Inflammatory macrophage treated with lipopolysaccharide for 4 hours (primary cell): ENCODE results near the gene GPATCH4.
"Not testable (repeated sequence)": the region's sequence is repeated elsewhere in the genome, so short reads cannot be mapped to it uniquely, and the experiment has no call there.

Experiments
- DNase-seq: peaks from one replicate; pipeline ENCODE4 v3.0.0-alpha.2; 2020

The GPATCH4 gene

DNA sequence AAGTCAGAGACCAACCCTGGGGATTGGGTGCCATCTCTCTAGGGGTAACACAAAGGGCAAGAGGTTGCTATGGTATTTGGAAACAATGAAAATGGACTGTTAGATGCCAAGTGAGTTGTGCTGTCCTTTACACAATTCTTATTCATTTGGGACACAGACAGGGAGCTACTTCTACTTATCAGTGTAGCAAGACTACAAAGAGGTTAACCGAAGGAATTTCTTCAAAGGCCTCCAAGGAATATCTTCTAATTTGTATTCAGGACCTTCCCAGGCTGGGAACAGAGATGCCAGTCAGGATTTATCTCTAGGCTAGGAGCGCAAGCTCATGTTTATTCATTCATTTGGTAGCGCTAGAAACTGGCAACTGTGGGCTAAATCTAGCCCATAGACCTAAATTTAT lies 7.1 kb downstream of the GPATCH4 start:
- DNase-seq = no peak

- DNase-seq = no peak
Observed at GRCh38 chr1:156593661-156593989, 7.7 kb downstream of the GPATCH4 start.

DNA sequence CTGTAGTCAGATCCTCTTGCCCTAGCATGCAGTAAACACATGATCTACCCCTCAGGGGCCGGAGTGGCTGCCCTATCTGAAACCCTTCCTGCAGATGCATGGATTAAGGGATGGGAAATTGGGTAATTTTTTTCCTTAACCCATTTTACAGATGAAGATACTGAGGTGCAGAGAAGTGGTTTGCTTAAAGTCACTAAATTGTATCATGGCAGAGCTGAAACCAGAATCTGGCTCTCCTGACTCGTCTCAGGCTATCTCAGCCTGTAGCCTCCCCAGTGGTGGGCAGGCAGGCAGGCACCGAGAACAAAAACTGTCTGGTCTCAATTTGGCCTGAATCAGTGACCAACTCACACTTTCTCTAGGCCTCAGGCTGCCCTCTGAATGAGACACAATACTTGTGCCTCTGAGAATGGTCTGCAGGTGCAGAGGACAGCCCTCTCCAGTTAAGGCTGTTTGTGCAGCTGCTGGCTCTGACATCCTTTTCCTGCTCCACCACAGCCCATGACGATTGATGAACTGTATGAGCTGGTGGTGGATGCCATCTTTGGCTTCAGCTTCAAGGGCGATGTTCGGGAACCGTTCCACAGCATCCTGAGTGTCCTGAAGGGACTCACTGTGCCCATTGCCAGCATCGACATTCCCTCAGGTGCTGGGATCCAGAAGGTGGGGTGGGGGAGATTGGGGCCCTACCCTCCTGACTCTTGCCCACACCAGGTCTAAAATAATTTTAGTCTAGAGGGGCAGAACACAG lies 8.2 kb downstream of the GPATCH4 start:
- no peak for DNase-seq

GRCh38 chr1:156592158-156592909 lies 8.9 kb downstream of the GPATCH4 start:
- DNase-seq = no peak

DNA sequence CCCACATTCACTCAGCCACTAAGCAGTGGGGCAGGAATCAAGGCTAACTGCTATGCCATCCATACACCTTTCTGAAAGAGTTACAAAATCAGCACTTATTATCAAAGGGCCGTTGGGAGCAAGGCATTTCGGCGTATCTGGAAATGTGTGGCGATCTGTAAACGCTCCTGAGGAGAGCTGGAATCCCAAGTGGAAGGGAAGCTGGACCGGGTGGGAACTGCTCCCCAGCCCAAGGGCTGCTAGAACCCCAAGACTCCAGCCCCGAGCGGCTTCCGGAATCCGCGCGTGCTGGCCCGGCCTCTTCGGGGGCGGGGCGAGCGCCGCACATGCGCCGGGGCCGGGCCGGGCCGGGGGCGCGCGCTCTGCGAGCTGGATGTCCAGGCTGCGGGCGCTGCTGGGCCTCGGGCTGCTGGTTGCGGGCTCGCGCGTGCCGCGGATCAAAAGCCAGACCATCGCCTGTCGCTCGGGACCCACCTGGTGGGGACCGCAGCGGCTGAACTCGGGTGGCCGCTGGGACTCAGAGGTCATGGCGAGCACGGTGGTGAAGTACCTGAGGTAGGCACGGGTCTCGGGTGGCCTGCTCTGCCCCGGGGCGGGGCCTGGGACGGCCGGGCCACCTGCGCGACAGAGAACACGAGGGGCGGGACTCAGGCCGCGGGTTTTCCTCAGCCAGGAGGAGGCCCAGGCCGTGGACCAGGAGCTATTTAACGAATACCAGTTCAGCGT lies 9.7 kb downstream of the GPATCH4 start, which contains the start of gene NAXE:
NAXE (plus strand) TSS at position 345 of the 726 bp plus-strand sequence; CDS start at position 374, 29 bp downstream.
- peak; percentile 63 for DNase-seq

DNA sequence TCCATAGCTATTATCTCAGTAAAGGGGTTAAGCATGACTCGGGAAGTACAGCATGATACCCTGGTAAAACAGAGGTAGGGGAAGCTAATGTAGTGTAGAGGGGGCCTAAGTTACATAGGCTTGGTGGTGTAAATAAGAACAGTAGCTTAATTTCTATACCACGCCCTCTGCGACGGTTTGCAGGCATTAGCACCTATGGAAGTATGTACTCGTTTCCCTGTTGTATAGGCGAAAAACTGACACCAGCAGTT lies 10.2 kb downstream of the GPATCH4 start:
- DNase-seq = no peak

- no peak for DNase-seq
Observed at GRCh38 chr1:156590326-156591180, 10.7 kb downstream of the GPATCH4 start.

DNA sequence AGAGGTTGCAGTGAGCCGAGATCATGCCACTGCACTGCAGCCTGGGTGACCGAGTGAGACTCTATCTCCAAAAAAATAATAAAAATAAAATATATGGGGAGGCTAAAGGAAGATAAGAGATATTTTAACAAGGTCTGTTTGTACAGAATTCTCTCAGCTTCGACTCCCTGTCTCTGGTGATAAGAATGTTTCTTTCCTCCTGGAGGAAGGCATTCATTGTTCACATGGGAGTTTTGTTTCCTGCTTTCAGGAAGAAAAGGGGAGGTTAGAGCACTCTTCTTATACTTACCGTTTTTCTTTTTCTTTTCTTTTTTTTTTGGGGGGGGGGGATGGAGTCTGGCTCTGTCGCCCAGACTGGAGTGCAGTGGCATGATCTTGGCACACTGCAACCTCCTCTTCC lies 11.7 kb downstream of the GPATCH4 start:
- DNase-seq = no peak

DNA sequence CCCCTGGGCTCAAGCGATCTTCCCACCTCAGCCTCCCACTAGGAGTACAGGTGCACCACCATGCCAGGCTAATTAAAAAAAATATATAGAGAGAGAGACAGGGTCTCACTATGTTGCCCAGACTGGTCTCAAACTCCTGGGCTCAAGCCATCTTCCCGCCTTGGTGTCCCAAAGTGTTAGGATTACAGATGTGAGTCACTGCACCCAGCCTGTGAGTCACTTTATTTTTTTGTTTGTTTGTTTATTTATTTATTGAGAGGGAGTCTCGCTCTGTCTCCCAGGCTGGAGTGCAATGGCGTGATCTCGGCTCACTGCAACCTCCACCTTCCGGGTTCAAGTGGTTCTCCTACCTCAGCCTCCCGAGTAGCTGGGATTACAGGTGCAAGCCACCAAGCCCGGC lies 13.4 kb downstream of the GPATCH4 start:
- DNase-seq = not testable (repeated sequence)

- DNase-seq = no peak
Observed at GRCh38 chr1:156586892-156587477, 14.3 kb downstream of the GPATCH4 start.

DNA sequence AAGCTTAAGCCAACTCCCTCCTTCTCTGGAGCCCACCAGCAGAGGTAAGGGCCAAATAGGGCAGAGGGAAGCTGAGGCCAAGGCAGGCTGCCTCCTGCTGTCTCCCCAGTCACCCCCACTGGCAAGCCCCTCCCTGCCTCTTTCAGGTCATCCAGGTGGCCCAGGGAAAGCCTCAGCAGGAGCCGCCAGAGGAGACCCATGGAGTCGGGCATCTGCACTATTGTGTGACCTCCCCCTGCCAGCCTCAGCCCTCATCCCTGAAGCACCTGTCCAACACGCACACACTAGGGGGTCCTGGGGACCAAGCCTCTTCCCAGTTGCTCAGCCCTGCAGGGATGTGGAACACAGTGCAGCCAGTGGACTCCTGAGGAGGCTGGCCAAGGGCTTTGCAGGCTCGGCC lies 15.0 kb downstream of the GPATCH4 start:
- DNase-seq = no peak

DNA sequence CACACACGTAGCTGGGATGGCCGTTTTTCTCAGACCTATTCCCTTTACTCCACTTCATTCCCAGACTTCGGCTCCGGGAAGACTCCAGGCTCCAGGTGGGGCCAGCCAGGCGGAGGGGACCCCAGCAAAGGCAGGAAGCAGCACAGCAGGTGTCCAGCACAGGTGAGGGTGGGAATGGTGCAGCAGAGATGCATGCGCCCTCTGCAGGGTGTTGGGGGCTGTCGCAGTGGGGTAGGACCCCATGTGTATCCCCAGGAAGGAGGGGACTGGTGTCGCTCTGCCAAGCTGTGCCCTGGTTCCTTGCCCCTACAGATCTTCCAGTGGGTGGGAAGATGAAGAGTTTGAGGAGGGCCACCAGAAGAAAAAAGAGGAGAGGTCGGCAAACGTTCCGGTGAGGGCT lies 16.5 kb downstream of the GPATCH4 start:
- no peak for DNase-seq

DNA sequence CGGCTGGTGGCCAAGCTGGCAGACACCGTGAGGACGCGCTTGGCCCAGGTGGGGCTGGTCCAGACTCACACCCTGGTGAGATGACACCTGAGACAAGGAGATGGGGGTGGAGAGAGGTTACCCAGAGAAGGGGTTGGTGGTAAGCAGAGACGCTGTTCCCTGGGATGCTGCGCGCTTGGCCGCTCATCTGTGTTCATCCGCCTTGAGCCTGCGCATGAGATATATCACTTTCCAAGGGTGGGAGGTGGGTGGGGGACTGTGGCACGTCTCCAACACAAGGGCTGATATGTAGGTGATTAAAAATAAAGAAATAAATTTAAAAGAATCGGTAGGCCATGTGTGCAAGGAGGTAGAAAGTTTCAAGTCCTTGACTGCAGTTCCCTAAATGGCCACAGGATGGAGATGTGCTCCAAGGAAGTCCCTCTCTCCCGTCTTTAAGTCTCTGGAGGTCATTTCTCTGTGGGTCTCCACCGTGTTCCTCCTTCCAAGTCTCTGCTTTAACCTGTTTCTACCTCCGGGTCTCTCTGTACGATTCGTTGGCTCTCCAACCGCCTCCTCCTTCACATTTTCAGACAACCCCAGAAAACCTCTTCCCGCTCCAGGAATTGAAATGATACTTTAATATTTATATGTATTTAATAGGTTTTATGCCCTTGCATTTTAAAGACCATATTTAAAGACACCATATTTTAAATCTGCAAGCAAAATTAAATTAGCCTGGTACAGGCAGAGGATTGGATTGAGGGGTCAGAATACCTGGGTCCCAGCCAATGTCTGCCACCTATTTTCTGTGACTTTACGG lies 17.3 kb downstream of the GPATCH4 start:
- DNase-seq = peak; percentile 80

DNA sequence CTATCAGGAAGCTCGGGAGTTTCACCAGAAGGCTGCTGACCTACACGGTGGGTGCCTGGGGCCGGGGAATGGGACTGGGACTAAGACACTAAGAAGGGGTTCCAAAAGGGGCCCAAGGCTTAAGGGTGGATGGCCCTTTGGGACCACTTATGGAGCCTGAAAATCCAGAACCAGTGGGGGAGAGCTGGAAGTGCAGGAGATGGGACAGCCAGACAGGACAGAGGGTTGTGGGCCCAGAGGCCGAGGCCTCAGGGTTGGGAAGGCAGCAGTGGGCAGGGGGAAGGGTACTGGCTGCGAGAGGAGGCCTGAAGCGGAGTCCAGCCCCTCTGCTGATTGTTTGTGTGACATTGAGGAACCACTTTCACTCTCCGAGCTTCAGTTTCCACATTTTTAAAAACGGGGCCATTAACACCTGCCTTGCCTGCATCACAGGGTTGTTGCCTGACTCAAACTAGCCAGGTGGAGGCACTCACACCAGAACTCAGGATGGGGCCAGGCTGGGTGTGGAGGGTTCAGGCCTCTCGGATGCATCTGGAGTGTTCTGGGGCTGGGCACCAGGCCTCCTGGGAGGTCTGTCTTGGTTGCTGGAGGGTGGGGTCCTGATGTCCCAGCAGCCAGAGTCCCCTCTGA lies 18.8 kb downstream of the GPATCH4 start:
- no peak for DNase-seq

- no peak for DNase-seq
Observed at GRCh38 chr1:156581661-156582387, 19.5 kb downstream of the GPATCH4 start.

DNA sequence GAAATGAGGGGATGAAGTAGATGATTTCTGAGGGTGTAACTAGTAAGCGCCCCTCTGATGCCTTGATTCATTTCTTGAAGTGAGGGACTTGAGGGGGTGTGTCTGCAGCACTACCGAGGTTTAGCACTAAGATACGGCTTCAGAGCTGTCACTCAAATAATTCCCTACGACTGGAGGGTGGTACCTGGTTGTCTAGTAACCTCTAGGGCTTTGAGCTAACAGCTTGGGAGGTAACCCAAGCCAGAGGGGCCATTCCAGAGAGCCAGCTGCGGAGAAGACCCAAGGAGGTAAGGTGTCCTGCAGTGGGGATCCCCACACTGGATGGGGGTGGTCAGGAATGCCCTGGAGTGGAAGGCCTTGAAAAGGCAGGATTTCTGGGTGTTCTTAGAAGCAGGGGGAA lies 21.8 kb downstream of the GPATCH4 start, which contains the start of gene TTC24:
TTC24 (plus strand) TSS at position 252 of the 400 bp plus-strand sequence. CDS start 1,642 bp downstream, outside the sequence.
- DNase-seq = no peak

GRCh38 chr1:156578055-156578454 lies 23.2 kb downstream of the GPATCH4 start:
- no peak for DNase-seq

DNA sequence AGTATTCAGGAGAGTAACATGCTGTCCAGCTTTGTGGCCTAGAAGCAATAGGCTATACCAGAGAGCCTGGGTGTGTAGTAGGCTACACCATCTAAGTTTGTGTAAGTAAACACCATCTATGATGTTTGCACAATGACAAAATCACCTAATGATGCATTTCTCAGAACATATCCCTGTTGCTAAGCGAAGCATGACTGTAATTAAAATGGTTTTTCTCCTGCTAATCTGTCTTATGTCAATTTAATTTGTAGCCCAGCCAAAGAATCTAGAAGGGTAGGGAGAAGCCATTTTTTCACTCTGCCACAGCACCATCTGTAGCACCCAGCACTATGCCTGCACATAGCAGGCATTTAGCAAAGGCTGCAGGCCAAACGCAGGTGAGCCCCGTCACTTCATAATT lies 23.7 kb downstream of the GPATCH4 start:
- DNase-seq = no peak

- DNase-seq = no peak
Observed at GRCh38 chr1:156574039-156574633, 27.1 kb downstream of the GPATCH4 start.

DNA sequence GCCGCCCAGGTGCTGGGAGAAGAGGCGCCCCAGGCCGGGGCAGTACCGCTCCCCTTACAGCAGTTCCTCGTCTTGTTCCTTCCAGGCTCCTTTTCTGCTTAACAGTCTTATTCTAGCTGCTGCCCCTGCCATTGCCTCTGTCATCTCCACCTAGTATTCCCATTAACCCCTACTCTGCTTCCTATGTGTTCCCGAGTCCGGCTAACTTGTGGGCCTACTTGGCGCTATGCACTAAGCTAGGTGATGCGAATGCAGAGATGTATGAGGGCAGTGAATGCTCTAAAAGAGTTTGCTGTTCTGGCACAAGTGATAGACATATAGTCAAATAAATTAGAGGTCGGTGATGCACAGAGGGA lies 28.6 kb downstream of the GPATCH4 start:
- no peak for DNase-seq
